ENCODE measurements around the gene SEL1L2.

SEL1L2 gene

GRCh38 chr20:13960525-13960924 is 29.9 kb downstream of the SEL1L2 start:
- Mint-ChIP-seq H3K9me3 (no peaks in the 10 kb centered on the region), H3K36me3 (ENCODE audit: low read depth) (no peaks in the 10 kb centered on the region), H3K4me3 (no peak overlapping the region), H3K4me1 (ENCODE audit: low read depth) (no peaks in the 10 kb centered on the region), H3K27ac (no peak overlapping the region), H3K27me3 (no peaks in the 10 kb centered on the region)
- intact Hi-C loops (cut with micrococcal nuclease): no loop called here

- Mint-ChIP-seq H3K4me3 (no peak overlapping the region), H3K27me3 (no peaks in the 10 kb centered on the region), H3K9me3 (no peaks in the 10 kb centered on the region), H3K27ac (no peak overlapping the region), H3K36me3 (ENCODE audit: low read depth) (no peaks in the 10 kb centered on the region), H3K4me1 (ENCODE audit: low read depth) (no peaks in the 10 kb centered on the region)
- intact Hi-C loops (cut with micrococcal nuclease): no loop called here
Observed at GRCh38 chr20:13960119-13960518, 30.3 kb downstream of the SEL1L2 start.

DNA sequence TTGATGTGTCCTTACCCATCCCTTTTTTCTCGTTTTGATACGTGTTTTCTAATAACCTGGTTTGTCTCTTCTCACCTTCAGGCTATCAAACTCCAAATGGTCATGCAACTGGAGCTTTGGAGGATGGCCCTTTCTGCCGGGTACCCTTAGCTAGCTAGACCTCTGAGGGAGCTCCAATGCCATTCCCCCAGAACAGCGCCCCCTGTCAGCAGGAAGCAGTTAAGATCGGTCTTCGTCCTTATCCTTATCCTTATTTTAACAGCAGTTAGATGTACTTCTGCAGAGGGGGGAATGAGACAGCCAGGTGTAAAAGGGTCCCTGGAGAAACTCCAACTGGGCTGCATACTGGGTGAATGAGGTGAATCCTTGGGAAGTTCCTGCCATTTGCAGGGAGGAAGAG is 37.2 kb downstream of the SEL1L2 start:
- no peaks in the 10 kb centered on the region for H3K27me3 Mint-ChIP-seq
- no peak overlapping the region for H3K27ac Mint-ChIP-seq
- H3K4me1 Mint-ChIP-seq (ENCODE audit: low read depth): no peaks in the 10 kb centered on the region
- no peak overlapping the region for H3K4me3 Mint-ChIP-seq
- H3K36me3 Mint-ChIP-seq (ENCODE audit: low read depth): no peaks in the 10 kb centered on the region
- no peaks in the 10 kb centered on the region for H3K9me3 Mint-ChIP-seq
- intact Hi-C loops (cut with micrococcal nuclease): no loop called here

- Mint-ChIP-seq H3K4me1 (ENCODE audit: low read depth) (no peaks in the 10 kb centered on the region), H3K27me3 (peaks cover 2% of the 10 kb centered on the region), H3K36me3 (ENCODE audit: low read depth) (no peaks in the 10 kb centered on the region), H3K27ac (no peak overlapping the region), H3K4me3 (no peak overlapping the region), H3K9me3 (no peaks in the 10 kb centered on the region)
- intact Hi-C loops (cut with micrococcal nuclease): loop anchor here (10.0 kb wide), 1 partner anchor 123 kb away; no protein-coding TSS in a partner anchor
Observed at GRCh38 chr20:13947719-13948118, 42.7 kb downstream of the SEL1L2 start.

DNA sequence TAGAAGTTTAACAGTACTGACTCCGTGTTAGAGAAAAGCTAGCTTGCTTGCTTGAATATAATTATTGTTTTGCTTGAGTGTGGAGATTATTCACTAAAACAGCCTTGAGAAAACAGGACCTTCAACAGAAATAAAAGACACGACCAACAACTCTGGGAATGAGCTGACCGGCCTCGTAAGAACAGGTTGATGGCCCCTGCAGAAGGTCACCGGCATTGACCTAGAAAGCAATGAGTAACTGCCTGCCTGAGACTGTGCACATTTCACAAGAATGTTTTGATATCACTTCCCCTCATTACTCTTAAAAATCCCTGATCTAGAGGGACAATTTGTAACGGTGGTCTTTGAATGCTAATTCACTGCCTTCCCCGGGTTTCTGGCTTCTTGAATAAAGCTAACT is 49.4 kb downstream of the SEL1L2 start:
- no peaks in the 10 kb centered on the region for H3K36me3 Mint-ChIP-seq (ENCODE audit: low read depth)
- intact Hi-C loops (cut with micrococcal nuclease): loop anchor here (10.0 kb wide), 1 partner anchor 116 kb away; no protein-coding TSS in a partner anchor
- H3K9me3 Mint-ChIP-seq: no peaks in the 10 kb centered on the region
- no peaks in the 10 kb centered on the region for H3K4me1 Mint-ChIP-seq (ENCODE audit: low read depth)
- no peak overlapping the region for H3K27ac Mint-ChIP-seq
- no peaks in the 10 kb centered on the region for H3K27me3 Mint-ChIP-seq
- no peak overlapping the region for H3K4me3 Mint-ChIP-seq

GRCh38 chr20:13936781-13937576 is 53.4 kb downstream of the SEL1L2 start:
- no peak overlapping the region for H3K27ac Mint-ChIP-seq
- no peaks in the 10 kb centered on the region for H3K4me1 Mint-ChIP-seq (ENCODE audit: low read depth)
- H3K36me3 Mint-ChIP-seq (ENCODE audit: low read depth): no peaks in the 10 kb centered on the region
- no peaks in the 10 kb centered on the region for H3K9me3 Mint-ChIP-seq
- H3K4me3 Mint-ChIP-seq: no peak overlapping the region
- no peaks in the 10 kb centered on the region for H3K27me3 Mint-ChIP-seq
- intact Hi-C loops (cut with micrococcal nuclease): no loop called here

DNA sequence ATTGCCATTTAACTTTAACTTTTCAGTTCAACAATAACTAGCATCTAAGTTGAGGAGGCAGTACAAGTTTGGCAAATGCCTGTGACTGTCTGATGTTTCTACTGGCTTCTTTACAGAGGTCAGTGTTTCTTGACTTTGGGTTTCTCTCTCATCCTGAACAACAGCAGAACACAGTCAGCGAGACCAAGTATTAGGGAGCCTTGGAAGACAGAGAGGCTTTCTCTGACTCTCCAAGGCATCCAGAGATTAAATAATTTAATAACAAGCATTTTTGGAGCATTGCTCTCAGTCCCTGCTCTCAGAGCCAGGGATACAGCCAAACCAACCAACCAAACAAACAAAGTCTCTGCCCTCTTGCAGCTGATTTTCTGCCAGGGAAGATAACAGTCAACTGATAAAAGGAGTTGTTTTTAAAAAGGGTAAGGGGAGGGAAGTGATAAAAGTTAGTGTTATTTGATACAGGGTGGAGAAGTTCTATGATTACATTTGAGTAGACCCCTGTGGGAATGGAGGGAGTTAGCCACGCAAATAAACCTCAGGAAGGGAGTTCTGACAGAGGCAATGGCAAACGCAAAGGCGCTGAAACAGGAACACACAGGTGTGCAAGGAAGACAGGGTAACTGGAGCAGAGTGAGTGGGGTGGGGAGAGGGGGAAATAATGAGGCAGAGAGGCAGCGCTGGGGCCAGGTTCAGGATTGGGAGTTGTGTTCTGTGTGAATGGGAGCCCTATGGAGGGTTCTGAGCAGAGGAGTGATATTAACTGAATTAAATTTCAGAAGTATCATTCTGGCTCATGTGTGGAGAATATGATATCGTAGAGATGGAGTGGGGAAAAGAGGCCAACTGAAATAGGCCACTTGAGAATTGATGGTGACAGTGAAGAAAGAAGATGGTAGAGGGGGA is 55.2 kb downstream of the SEL1L2 start:
- H3K4me1 Mint-ChIP-seq (ENCODE audit: low read depth): no peaks in the 10 kb centered on the region
- no peaks in the 10 kb centered on the region for H3K9me3 Mint-ChIP-seq
- H3K4me3 Mint-ChIP-seq: no peak overlapping the region
- no peak overlapping the region for H3K27ac Mint-ChIP-seq
- intact Hi-C loops (cut with micrococcal nuclease): no loop called here
- H3K36me3 Mint-ChIP-seq (ENCODE audit: low read depth): no peaks in the 10 kb centered on the region
- H3K27me3 Mint-ChIP-seq: no peaks in the 10 kb centered on the region

DNA sequence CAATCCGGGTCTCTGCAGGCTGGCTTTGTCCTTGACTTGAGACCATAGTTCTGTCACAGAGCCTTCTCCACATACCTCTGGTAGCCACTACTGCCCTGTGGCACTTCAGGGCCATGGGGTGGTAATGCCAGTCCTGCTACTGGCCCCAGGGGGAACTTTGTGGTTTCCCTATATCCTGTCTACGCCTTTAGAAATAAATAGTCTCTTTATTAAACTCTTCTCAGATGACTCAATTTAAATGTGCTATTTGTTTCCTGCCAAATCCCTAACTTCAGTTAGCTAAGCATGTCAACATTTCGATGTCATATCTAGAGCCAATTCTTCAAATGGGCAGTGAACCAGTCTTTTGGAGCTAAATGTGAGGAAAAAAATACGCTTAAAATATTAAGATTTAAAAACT is 60.1 kb downstream of the SEL1L2 start:
- no peaks in the 10 kb centered on the region for H3K36me3 Mint-ChIP-seq (ENCODE audit: low read depth)
- H3K27me3 Mint-ChIP-seq: no peaks in the 10 kb centered on the region
- intact Hi-C loops (cut with micrococcal nuclease): no loop called here
- no peak overlapping the region for H3K27ac Mint-ChIP-seq
- no peaks in the 10 kb centered on the region for H3K4me1 Mint-ChIP-seq (ENCODE audit: low read depth)
- no peaks in the 10 kb centered on the region for H3K9me3 Mint-ChIP-seq
- H3K4me3 Mint-ChIP-seq: no peak overlapping the region

DNA sequence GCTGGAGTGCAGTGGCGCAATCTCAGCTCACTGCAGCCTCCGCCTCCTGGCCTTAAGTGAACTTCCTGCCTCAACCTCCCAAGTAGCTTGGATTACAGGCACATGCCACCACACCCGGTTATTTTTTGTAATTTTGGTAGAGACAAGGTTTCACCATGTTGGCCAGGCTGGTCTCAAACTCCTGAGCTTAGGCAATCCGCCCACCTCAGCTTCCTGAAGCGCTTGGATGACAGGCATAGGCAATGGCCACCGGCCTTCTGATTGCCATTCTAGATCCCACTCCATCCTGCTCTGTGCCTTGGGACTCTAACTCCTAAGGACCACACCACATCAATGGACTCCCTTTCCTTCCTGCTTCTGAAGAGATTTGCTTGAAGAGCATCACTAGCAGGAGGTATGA is 60.6 kb downstream of the SEL1L2 start:
- no peaks in the 10 kb centered on the region for H3K36me3 Mint-ChIP-seq (ENCODE audit: low read depth)
- no peak overlapping the region for H3K4me3 Mint-ChIP-seq
- intact Hi-C loops (cut with micrococcal nuclease): no loop called here
- H3K27me3 Mint-ChIP-seq: no peaks in the 10 kb centered on the region
- H3K27ac Mint-ChIP-seq: no peak overlapping the region
- no peaks in the 10 kb centered on the region for H3K9me3 Mint-ChIP-seq
- H3K4me1 Mint-ChIP-seq (ENCODE audit: low read depth): no peaks in the 10 kb centered on the region

GRCh38 chr20:13928901-13929300 is 61.5 kb downstream of the SEL1L2 start:
- Mint-ChIP-seq H3K27ac (no peak overlapping the region), H3K4me3 (no peak overlapping the region), H3K9me3 (no peaks in the 10 kb centered on the region), H3K36me3 (ENCODE audit: low read depth) (no peaks in the 10 kb centered on the region), H3K4me1 (ENCODE audit: low read depth) (no peaks in the 10 kb centered on the region), H3K27me3 (peaks cover 2% of the 10 kb centered on the region)
- intact Hi-C loops (cut with micrococcal nuclease): no loop called here

GRCh38 chr20:13927171-13927570 is 63.2 kb downstream of the SEL1L2 start:
- H3K4me1 Mint-ChIP-seq (ENCODE audit: low read depth): no peaks in the 10 kb centered on the region
- no peak overlapping the region for H3K27ac Mint-ChIP-seq
- peaks cover 2% of the 10 kb centered on the region for H3K27me3 Mint-ChIP-seq
- H3K36me3 Mint-ChIP-seq (ENCODE audit: low read depth): no peaks in the 10 kb centered on the region
- intact Hi-C loops (cut with micrococcal nuclease): no loop called here
- no peaks in the 10 kb centered on the region for H3K9me3 Mint-ChIP-seq
- no peak overlapping the region for H3K4me3 Mint-ChIP-seq

- Mint-ChIP-seq H3K27ac (no peak overlapping the region), H3K4me1 (ENCODE audit: low read depth) (no peaks in the 10 kb centered on the region), H3K9me3 (no peaks in the 10 kb centered on the region), H3K4me3 (no peak overlapping the region), H3K36me3 (ENCODE audit: low read depth) (no peaks in the 10 kb centered on the region), H3K27me3 (peaks cover 6% of the 10 kb centered on the region)
- intact Hi-C loops (cut with micrococcal nuclease): no loop called here
Observed at GRCh38 chr20:13922241-13922640, 68.2 kb downstream of the SEL1L2 start.

- Mint-ChIP-seq H3K4me1 (ENCODE audit: low read depth) (no peaks in the 10 kb centered on the region), H3K27ac (no peak overlapping the region), H3K27me3 (peaks cover 4% of the 10 kb centered on the region), H3K36me3 (ENCODE audit: low read depth) (no peaks in the 10 kb centered on the region), H3K9me3 (no peaks in the 10 kb centered on the region), H3K4me3 (no peak overlapping the region)
- intact Hi-C loops (cut with micrococcal nuclease): no loop called here
Observed at GRCh38 chr20:13915284-13915683, 75.1 kb downstream of the SEL1L2 start.

DNA sequence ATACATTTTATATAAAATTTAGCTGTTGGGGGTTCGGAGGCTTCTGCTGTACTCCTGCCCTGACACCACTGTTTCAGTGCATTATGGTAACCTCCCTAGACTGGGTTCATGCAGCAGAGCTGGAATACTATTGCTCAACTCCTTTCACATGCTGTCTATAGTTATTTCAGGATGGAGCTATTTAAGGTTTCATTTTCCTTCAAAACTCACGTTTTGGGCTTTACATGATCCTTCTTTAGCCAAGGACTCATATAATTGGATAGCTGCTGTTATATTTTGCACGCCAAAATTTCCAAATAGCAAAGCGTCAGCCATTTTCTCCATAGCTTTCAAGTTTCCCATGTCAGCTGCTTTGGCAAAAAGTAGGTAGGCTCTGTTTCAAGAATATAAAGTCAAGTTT is 76.8 kb downstream of the SEL1L2 start:
- Mint-ChIP-seq H3K4me1 (ENCODE audit: low read depth) (no peaks in the 10 kb centered on the region), H3K36me3 (ENCODE audit: low read depth) (no peaks in the 10 kb centered on the region), H3K4me3 (no peak overlapping the region), H3K9me3 (no peaks in the 10 kb centered on the region), H3K27me3 (peaks cover 1% of the 10 kb centered on the region), H3K27ac (no peak overlapping the region)
- intact Hi-C loops (cut with micrococcal nuclease): no loop called here
